Gastrocnemius medialis (tissue), 4 donors: ENCODE measurements around the gene WWOX. TPM values are rescaled to one million over a fixed set of nuclear protein-coding genes. Genes with fewer than 3 reads are reported as not detected.

Experiments used
- ATAC-seq, 2 donors: fragments of 150-250 bp; one replicate each; pipeline ENCODE4 v1.9.1; 2016
- DNase-seq, 2 donors: peaks; one replicate each; pipeline ENCODE4 v3.0.0-alpha.2; 2019
- H3K27ac ChIP-seq, 4 donors: fragments of 200-600 bp; sonication (generic); 1 replicate in 1 of 4; 2 replicates in 3 of 4; pipeline ENCODE4 v1.5.1; 2016 to 2018; ENCODE audit warnings: mild to moderate bottlenecking in 2 of 4, moderate library complexity in 1 of 4
- H3K27me3 ChIP-seq, 3 donors: fragments of 200-600 bp; sonication (generic) in 2 of 3; 1 replicate in 1 of 3; 2 replicates in 2 of 3; pipeline versions ENCODE4 v1.5.1 to v1.6.0; 2016 to 2019; ENCODE audit warnings: mild to moderate bottlenecking in 1 of 3, moderate library complexity in 1 of 3
- H3K36me3 ChIP-seq, 2 donors: fragments of 200-600 bp; sonication (generic) in 1 of 2; one replicate each; pipeline ENCODE4 v1.5.1; 2017 to 2018
- H3K4me1 ChIP-seq, 2 donors: fragments of 200-600 bp; sonication (generic) in 1 of 2; one replicate each; pipeline ENCODE4 v1.5.1; 2016 to 2017; ENCODE audit warnings: mild to moderate bottlenecking in 2 of 2
- H3K4me3 ChIP-seq, 4 donors: fragments of 200-600 bp; sonication (generic) in 3 of 4; 1 replicate in 1 of 4; 2 replicates in 3 of 4; pipeline ENCODE4 v1.5.1; 2016 to 2019; ENCODE audit warnings: mild to moderate bottlenecking in 2 of 4
- H3K9me3 ChIP-seq, 3 donors: fragments of 200-600 bp; sonication (generic) in 2 of 3; 1 replicate in 1 of 3; 2 replicates in 2 of 3; pipeline ENCODE4 v1.5.1; 2016 to 2019
- CTCF ChIP-seq, 5 experiments: fragments of 450-650 bp in 3 of 5; fragments of 200-600 bp in 2 of 5; sonication (generic) in 2 of 5; IDR thresholded peaks in 4 of 5; conservative IDR thresholded peaks in 1 of 5; 1 replicate in 4 of 5; 2 replicates in 1 of 5; pipeline ENCODE4 v1.5.1; 2016 to 2019; ENCODE audit warnings: antibody characterized with exemption in 5 of 5, mild to moderate bottlenecking in 3 of 5, moderate library complexity in 3 of 5
- POLR2A ChIP-seq, 2 donors: fragments of 450-650 bp; IDR thresholded peaks; one replicate each; pipeline ENCODE4 v1.6.1; 2017; ENCODE audit warnings: antibody characterized with exemption in 2 of 2, mild to moderate bottlenecking in 2 of 2, moderate library complexity in 2 of 2
- in situ Hi-C, 4 donors: fragments of 200-750 bp; cut with MboI; loops; one replicate each; pipeline versions ENCODE4 v1.15.0 to v1.8.0; 2017; ENCODE audit warnings: low sequenced_read_pairs in 4 of 4
- intact Hi-C: fragments of 100-400 bp; cut with DNase I; formaldehyde crosslinking; loops from one replicate; pipeline ENCODE4 v1.15.1; 2023; ENCODE audit warnings: low total_unique reads
- total RNA-seq, 4 donors: library from RNA; depleted of rRNA; stranded (reverse); fragments of >200 nt; gene quantifications; one replicate each; pipeline versions ENCODE4 v1.1.0 to v1.2.3, GENCODE V29; 2016

WWOX gene
- total RNA-seq, 4 donors from 2014 or later, result 3.3 to 13.0 (median 6.0) TPM

- Histone ChIP-seq H3K27ac (no peak overlapping the region), H3K9me3 (no peaks in the 10 kb centered on the region), H3K4me3 (no peak overlapping the region), H3K27me3 (no peaks in the 10 kb centered on the region), H3K4me1 (no peaks in the 10 kb centered on the region), H3K36me3 (no peaks in the 10 kb centered on the region)
- in situ Hi-C loops, result loop anchor here in 1 of 4 donors (25.0 kb wide), 1 partner anchor 682 kb away; the partner anchor contains the start of gene MAF
- TF ChIP-seq CTCF (IDR thresholded peaks at IDR 0.05 in 4 of 5, conservative IDR thresholded peaks at IDR 0.05 in 1 of 5) (no peak), POLR2A (IDR thresholded peaks at IDR 0.05) (no peak)
- no peak for ATAC-seq
- intact Hi-C loops, result no loop called here
- no peak for DNase-seq
These were observed 831.1 kb downstream of the WWOX start for GRCh38 chr16:78930561-78930960.

GRCh38 chr16:78931267-78931666 lies 831.8 kb downstream of the WWOX start:
- ATAC-seq, result no peak
- intact Hi-C loops, result no loop called here
- no peaks in the 10 kb centered on the region for H3K9me3 ChIP-seq
- no peaks in the 10 kb centered on the region for H3K36me3 ChIP-seq
- in situ Hi-C loops, result loop anchor here in 1 of 4 donors (25.0 kb wide), 1 partner anchor 681 kb away; the partner anchor contains the start of gene MAF
- TF ChIP-seq POLR2A (IDR thresholded peaks at IDR 0.05) (no peak), CTCF (IDR thresholded peaks at IDR 0.05 in 4 of 5, conservative IDR thresholded peaks at IDR 0.05 in 1 of 5) (no peak)
- H3K4me1 ChIP-seq, result no peaks in the 10 kb centered on the region
- no peak overlapping the region for H3K4me3 ChIP-seq
- H3K27me3 ChIP-seq, result no peaks in the 10 kb centered on the region
- DNase-seq, result no peak
- H3K27ac ChIP-seq, result no peak overlapping the region

- in situ Hi-C loops (loop anchor here in 1 of 4 donors (25.0 kb wide), 1 partner anchor 681 kb away; the partner anchor contains the start of gene MAF), intact Hi-C loops (no loop called here)
- Histone ChIP-seq H3K4me3 (no peak overlapping the region), H3K27ac (no peak overlapping the region), H3K36me3 (no peaks in the 10 kb centered on the region), H3K27me3 (no peaks in the 10 kb centered on the region), H3K9me3 (no peaks in the 10 kb centered on the region), H3K4me1 (no peaks in the 10 kb centered on the region)
- TF ChIP-seq CTCF (IDR thresholded peaks at IDR 0.05 in 4 of 5, conservative IDR thresholded peaks at IDR 0.05 in 1 of 5), result no peak
- DNase-seq (no peak), ATAC-seq (no peak)
These were observed 832.2 kb downstream of the WWOX start for GRCh38 chr16:78931678-78932077.

GRCh38 chr16:78932355-78932943 lies 833.0 kb downstream of the WWOX start:
- H3K4me1 ChIP-seq, result no peaks in the 10 kb centered on the region
- intact Hi-C loops, result no loop called here
- no peak for DNase-seq

More at GRCh38 chr16:78932355-78932943, 833.0 kb downstream of the WWOX start:
- no peaks in the 10 kb centered on the region for H3K27me3 ChIP-seq
- no peak for TF ChIP-seq POLR2A (IDR thresholded peaks at IDR 0.05)
- no peak for TF ChIP-seq CTCF (IDR thresholded peaks at IDR 0.05 in 4 of 5, conservative IDR thresholded peaks at IDR 0.05 in 1 of 5)
- ATAC-seq, result no peak
- H3K27ac ChIP-seq, result no peak overlapping the region
- H3K36me3 ChIP-seq, result no peaks in the 10 kb centered on the region
- no peaks in the 10 kb centered on the region for H3K9me3 ChIP-seq
- in situ Hi-C loops, result loop anchor here in 1 of 4 donors (25.0 kb wide), 1 partner anchor 680 kb away; the partner anchor contains the start of gene MAF
- H3K4me3 ChIP-seq, result no peak overlapping the region
